HEK293T (cell line): Measurements from ENCODE around the gene PRSS53.

ENCODE experiments used
- ARNT ChIP-seq: fragments of 450-650 bp; IDR thresholded peaks from 2 replicates; pipeline ENCODE4 v1.6.1; 2017; ENCODE audit warnings: mild to moderate bottlenecking
- BHLHE40 ChIP-seq: fragments of 450-650 bp; IDR thresholded peaks from 2 replicates; pipeline ENCODE4 v1.6.1; 2016; ENCODE audit warnings: mild to moderate bottlenecking, moderate library complexity, borderline replicate concordance
- CTBP1 ChIP-seq: fragments of 450-650 bp; IDR thresholded peaks from 2 replicates; pipeline ENCODE4 v1.6.1; 2016; ENCODE audit warnings: borderline replicate concordance
- ELF4 ChIP-seq: fragments of 450-650 bp; IDR thresholded peaks from 2 replicates; pipeline ENCODE4 v1.6.1; 2017; ENCODE audit warnings: antibody characterized with exemption
- LEF1 ChIP-seq: fragments of 450-650 bp; IDR thresholded peaks from 2 replicates; pipeline ENCODE4 v1.6.1; 2017; ENCODE audit warnings: mild to moderate bottlenecking, borderline replicate concordance
- NFRKB ChIP-seq: fragments of 450-650 bp; IDR thresholded peaks from 2 replicates; pipeline ENCODE4 v1.6.1; 2016; ENCODE audit warnings: mild to moderate bottlenecking, moderate library complexity
- SP1 ChIP-seq: fragments of 450-650 bp; IDR thresholded peaks from 2 replicates; pipeline ENCODE4 v1.6.1; 2017
- TARDBP ChIP-seq: fragments of 450-650 bp; IDR thresholded peaks from 2 replicates; pipeline ENCODE4 v1.6.1; 2016

- TF ChIP-seq LEF1 (no peak), NFRKB (no peak), TARDBP (no peak), SP1 (no peak), ARNT (no peak), ELF4 (no peak), BHLHE40 (no peak), CTBP1 (no peak)
These were observed 40.2 kb upstream of the PRSS53 start for GRCh38 chr16:31128711-31129567.
